Measurements from ENCODE around the gene GLIS1. TPM values are rescaled to one million over a fixed set of nuclear protein-coding genes. Genes with fewer than 3 reads are reported as not detected.

Gene GLIS1
- total RNA-seq, 1 experiment from 2014 or later, result 0.24 TPM

DNA sequence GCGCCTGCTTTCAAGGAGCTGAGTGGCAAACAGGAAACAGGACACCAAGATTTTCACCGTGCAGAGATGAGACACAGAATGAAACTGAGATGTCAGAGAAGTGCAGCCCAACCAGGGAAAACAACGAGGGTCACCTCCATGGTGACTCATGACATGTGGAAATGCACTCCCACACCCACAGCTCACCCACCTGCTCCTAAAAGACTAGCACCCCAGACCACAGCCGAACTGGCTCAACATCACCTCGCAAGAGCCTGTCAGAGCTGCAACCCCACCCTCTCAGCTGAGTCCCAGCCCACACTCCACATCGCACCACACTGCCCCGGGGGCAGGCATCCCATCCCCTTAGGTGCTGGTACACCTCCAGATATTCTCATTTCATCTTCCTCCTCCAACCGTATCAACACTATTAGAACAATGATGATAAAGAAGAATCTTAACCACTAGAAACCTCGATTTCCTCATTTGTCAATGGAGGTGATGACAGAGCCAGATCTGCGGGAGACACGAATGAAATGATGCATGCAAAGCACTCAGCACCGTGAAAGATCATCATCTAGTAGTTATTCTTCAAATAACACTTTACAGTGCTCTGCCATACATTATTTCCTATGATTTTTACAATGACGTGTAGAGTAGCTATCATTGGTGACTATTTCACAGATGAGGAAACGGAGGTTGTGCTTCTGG lies 176.5 kb downstream of the GLIS1 start:
- CTCF ChIA-PET, result interaction anchor here (1.1 to 1.5 kb wide), 3 partner anchors 15 to 76 kb away, joined by 3 to 6 read pairs (median 3); no protein-coding TSS in a partner anchor
- no peak for ATAC-seq
- no peak overlapping the region for H3K4me3 Mint-ChIP-seq
- no peak overlapping the region for H3K27ac Mint-ChIP-seq
- POLR2A ChIA-PET, result interaction anchor here (0.9 kb wide), 1 partner anchor 15 kb away, joined by 5 read pairs; no protein-coding TSS in a partner anchor
- peaks cover 10% of the 10 kb centered on the region for H3K27me3 Mint-ChIP-seq (ENCODE audit: low read depth)
- H3K4me1 Mint-ChIP-seq, result peaks cover 9% of the 10 kb centered on the region; the same call in 1 of the 2 replicates
- DNase-seq (ENCODE audit: low spot score), result peak; percentile 3
- H3K9me3 Mint-ChIP-seq, result peaks cover 16% of the 10 kb centered on the region
- H3K36me3 Mint-ChIP-seq, result peaks cover 9% of the 10 kb centered on the region
- TF ChIP-seq RELA (CRISPR knock-in tag; IDR thresholded peaks at IDR 0.05; ENCODE audit: borderline replicate concordance), result no peak
- TF ChIP-seq OVOL2 (CRISPR knock-in tag; IDR thresholded peaks at IDR 0.05; ENCODE audit: borderline replicate concordance), result no peak
- no peak for TF ChIP-seq TEAD4 (CRISPR knock-in tag; IDR thresholded peaks at IDR 0.05)
- no peak for TF ChIP-seq MXD4 (CRISPR knock-in tag; IDR thresholded peaks at IDR 0.05; ENCODE audit: borderline replicate concordance)
- TF ChIP-seq, protein P1, sequence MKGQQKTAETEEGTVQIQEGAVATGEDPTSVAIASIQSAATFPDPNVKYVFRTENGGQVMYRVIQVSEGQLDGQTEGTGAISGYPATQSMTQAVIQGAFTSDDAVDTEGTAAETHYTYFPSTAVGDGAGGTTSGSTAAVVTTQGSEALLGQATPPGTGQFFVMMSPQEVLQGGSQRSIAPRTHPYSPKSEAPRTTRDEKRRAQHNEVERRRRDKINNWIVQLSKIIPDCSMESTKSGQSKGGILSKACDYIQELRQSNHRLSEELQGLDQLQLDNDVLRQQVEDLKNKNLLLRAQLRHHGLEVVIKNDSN (CRISPR knock-in tag; IDR thresholded peaks at IDR 0.05), result no peak
- TF ChIP-seq, protein P2, sequence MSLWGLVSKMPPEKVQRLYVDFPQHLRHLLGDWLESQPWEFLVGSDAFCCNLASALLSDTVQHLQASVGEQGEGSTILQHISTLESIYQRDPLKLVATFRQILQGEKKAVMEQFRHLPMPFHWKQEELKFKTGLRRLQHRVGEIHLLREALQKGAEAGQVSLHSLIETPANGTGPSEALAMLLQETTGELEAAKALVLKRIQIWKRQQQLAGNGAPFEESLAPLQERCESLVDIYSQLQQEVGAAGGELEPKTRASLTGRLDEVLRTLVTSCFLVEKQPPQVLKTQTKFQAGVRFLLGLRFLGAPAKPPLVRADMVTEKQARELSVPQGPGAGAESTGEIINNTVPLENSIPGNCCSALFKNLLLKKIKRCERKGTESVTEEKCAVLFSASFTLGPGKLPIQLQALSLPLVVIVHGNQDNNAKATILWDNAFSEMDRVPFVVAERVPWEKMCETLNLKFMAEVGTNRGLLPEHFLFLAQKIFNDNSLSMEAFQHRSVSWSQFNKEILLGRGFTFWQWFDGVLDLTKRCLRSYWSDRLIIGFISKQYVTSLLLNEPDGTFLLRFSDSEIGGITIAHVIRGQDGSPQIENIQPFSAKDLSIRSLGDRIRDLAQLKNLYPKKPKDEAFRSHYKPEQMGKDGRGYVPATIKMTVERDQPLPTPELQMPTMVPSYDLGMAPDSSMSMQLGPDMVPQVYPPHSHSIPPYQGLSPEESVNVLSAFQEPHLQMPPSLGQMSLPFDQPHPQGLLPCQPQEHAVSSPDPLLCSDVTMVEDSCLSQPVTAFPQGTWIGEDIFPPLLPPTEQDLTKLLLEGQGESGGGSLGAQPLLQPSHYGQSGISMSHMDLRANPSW (CRISPR knock-in tag; conservative IDR thresholded peaks at IDR 0.05; ENCODE audit: low read depth), result no peak
- TF ChIP-seq, protein P3, sequence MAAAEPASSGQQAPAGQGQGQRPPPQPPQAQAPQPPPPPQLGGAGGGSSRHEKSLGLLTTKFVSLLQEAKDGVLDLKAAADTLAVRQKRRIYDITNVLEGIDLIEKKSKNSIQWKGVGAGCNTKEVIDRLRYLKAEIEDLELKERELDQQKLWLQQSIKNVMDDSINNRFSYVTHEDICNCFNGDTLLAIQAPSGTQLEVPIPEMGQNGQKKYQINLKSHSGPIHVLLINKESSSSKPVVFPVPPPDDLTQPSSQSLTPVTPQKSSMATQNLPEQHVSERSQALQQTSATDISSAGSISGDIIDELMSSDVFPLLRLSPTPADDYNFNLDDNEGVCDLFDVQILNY (CRISPR knock-in tag; IDR thresholded peaks at IDR 0.05), result no peak
- TF ChIP-seq ZNF671 (CRISPR knock-in tag; IDR thresholded peaks at IDR 0.05), result no peak
- TF ChIP-seq TCF7 (CRISPR knock-in tag; IDR thresholded peaks at IDR 0.05; ENCODE audit: low read depth), result no peak
- no peak for TF ChIP-seq JAZF1 (CRISPR knock-in tag; IDR thresholded peaks at IDR 0.05)
- no peak for TF ChIP-seq ZNF263 (CRISPR knock-in tag; IDR thresholded peaks at IDR 0.05; ENCODE audit: low read depth)
- TF ChIP-seq, protein P4, sequence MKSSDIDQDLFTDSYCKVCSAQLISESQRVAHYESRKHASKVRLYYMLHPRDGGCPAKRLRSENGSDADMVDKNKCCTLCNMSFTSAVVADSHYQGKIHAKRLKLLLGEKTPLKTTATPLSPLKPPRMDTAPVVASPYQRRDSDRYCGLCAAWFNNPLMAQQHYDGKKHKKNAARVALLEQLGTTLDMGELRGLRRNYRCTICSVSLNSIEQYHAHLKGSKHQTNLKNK (CRISPR knock-in tag; IDR thresholded peaks at IDR 0.05), result no peak
- TF ChIP-seq CREB1 (CRISPR knock-in tag; IDR thresholded peaks at IDR 0.05), result no peak
- no peak for TF ChIP-seq NR3C1 (CRISPR knock-in tag; conservative IDR thresholded peaks at IDR 0.05; ENCODE audit: low read depth)
- TF ChIP-seq, protein P5, sequence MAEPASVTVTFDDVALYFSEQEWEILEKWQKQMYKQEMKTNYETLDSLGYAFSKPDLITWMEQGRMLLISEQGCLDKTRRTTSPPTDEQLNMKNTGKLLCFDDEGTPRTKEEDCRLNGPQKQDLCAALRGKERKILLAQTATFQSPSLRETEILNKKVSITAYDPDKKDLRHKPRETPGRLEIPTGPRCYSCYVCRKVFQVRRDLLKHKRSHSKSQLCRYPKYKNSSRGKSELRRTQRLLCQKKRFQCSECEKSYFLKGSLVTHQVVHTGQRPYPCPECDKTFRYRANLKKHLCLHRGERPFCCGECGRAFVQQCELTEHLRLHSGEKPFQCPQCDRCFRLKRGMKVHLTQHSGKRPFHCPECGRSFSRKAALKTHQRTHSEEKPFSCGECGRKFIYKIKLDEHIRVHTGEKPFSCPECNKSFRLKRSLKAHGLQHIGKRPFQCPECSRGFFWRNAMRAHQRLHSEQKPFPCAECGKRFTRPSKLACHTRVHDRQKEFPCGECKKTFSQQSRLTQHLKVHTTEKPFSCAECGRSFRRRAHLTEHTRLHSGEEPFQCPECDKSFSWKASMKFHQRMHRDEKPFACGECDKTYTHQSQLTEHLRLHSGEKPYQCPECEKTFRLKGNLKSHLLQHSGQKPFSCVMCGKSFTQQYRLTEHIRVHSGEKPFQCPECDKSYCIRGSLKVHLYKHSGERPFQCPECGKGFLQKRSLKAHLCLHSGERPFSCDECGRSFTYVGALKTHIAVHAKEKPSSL (CRISPR knock-in tag; conservative IDR thresholded peaks at IDR 0.05), result no peak
- TF ChIP-seq SP1 (CRISPR knock-in tag; conservative IDR thresholded peaks at IDR 0.05), result no peak

DNA sequence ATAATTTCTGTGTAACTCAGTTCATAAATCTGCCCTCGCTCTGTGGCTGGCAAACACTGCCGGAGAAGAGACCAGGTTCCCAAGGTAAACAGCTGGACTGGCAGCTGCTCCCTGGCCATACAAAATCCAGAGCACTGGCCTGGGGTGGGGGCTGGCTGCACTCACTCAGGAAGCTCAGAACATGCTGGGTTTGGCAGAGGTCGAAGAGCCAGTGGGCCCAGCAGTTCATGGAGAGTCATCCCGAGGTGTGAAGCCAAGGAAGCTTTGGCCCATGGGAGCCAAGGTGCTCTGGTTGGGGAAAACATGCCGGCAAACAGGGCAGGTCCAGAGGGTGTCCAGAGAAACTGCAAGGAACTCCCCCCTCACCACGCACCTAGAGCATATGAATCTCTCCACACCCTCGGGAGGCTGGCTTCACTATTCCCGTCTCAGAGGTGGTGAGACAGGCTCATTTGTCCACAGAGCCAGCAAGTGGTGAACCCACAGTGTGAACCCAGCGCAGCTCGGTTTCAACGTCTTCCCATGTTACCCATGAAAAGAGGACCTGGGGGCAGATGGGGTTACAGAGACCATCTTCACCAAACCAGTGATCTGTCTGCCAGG lies 177.4 kb downstream of the GLIS1 start:
- H3K9me3 Mint-ChIP-seq, result peaks cover 8% of the 10 kb centered on the region
- H3K36me3 Mint-ChIP-seq, result peaks cover under 1% of the 10 kb centered on the region
- no peak for ATAC-seq
- H3K4me1 Mint-ChIP-seq, result peaks cover 5% of the 10 kb centered on the region; the same call in 1 of the 2 replicates
- ChIA-PET CTCF (interaction anchor here (1.1 to 1.5 kb wide), 3 partner anchors 20 to 75 kb away, joined by 3 to 6 read pairs (median 4); no protein-coding TSS in a partner anchor), POLR2A (interaction anchor here (1.1 kb wide), 1 partner anchor 8 kb away, joined by 3 read pairs; no protein-coding TSS in a partner anchor)
- DNase-seq (ENCODE audit: low spot score), result peak; percentile 4
- no peak overlapping the region for H3K27ac Mint-ChIP-seq
- no peak overlapping the region for H3K4me3 Mint-ChIP-seq
- TF ChIP-seq ETV6 (CRISPR knock-in tag; IDR thresholded peaks at IDR 0.05) (no peak), CBFB (CRISPR knock-in tag; IDR thresholded peaks at IDR 0.05; ENCODE audit: low read depth) (no peak), SMAD4 (CRISPR knock-in tag; IDR thresholded peaks at IDR 0.05) (no peak), TCF7 (CRISPR knock-in tag; IDR thresholded peaks at IDR 0.05; ENCODE audit: low read depth) (no peak), NFATC4 (CRISPR knock-in tag; IDR thresholded peaks at IDR 0.05) (no peak), JAZF1 (CRISPR knock-in tag; IDR thresholded peaks at IDR 0.05) (no peak), MXD4 (CRISPR knock-in tag; IDR thresholded peaks at IDR 0.05; ENCODE audit: borderline replicate concordance) (no peak)
- TF ChIP-seq, protein P6, sequence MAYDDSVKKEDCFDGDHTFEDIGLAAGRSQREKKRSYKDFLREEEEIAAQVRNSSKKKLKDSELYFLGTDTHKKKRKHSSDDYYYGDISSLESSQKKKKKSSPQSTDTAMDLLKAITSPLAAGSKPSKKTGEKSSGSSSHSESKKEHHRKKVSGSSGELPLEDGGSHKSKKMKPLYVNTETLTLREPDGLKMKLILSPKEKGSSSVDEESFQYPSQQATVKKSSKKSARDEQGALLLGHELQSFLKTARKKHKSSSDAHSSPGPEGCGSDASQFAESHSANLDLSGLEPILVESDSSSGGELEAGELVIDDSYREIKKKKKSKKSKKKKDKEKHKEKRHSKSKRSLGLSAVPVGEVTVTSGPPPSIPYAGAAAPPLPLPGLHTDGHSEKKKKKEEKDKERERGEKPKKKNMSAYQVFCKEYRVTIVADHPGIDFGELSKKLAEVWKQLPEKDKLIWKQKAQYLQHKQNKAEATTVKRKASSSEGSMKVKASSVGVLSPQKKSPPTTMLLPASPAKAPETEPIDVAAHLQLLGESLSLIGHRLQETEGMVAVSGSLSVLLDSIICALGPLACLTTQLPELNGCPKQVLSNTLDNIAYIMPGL (CRISPR knock-in tag; IDR thresholded peaks at IDR 0.05), result no peak
- TF ChIP-seq, protein P7, sequence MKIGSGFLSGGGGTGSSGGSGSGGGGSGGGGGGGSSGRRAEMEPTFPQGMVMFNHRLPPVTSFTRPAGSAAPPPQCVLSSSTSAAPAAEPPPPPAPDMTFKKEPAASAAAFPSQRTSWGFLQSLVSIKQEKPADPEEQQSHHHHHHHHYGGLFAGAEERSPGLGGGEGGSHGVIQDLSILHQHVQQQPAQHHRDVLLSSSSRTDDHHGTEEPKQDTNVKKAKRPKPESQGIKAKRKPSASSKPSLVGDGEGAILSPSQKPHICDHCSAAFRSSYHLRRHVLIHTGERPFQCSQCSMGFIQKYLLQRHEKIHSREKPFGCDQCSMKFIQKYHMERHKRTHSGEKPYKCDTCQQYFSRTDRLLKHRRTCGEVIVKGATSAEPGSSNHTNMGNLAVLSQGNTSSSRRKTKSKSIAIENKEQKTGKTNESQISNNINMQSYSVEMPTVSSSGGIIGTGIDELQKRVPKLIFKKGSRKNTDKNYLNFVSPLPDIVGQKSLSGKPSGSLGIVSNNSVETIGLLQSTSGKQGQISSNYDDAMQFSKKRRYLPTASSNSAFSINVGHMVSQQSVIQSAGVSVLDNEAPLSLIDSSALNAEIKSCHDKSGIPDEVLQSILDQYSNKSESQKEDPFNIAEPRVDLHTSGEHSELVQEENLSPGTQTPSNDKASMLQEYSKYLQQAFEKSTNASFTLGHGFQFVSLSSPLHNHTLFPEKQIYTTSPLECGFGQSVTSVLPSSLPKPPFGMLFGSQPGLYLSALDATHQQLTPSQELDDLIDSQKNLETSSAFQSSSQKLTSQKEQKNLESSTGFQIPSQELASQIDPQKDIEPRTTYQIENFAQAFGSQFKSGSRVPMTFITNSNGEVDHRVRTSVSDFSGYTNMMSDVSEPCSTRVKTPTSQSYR (CRISPR knock-in tag; IDR thresholded peaks at IDR 0.05), result no peak
- peaks cover 7% of the 10 kb centered on the region for H3K27me3 Mint-ChIP-seq (ENCODE audit: low read depth)
